Neural cell (in vitro differentiated cells): ENCODE results near the gene RHBDF2. TPM values are rescaled to one million over a fixed set of nuclear protein-coding genes. Genes with fewer than 3 reads are reported as not detected.

Experiments
- H2AFZ ChIP-seq: fragments of 200-600, 300-800 bp; sonication (generic), shearing (Covaris generic); 2 replicates; pipeline ENCODE4 v1.6.0; 2014; ENCODE audit warnings: low read depth, mild to moderate bottlenecking, antibody characterized with exemption, low read length, moderate library complexity
- H3F3A ChIP-seq: fragments of 200-600 bp; shearing (Covaris generic); 2 replicates; pipeline ENCODE4 v1.6.1; 2016; ENCODE audit warnings: mild to moderate bottlenecking, moderate library complexity, mixed read lengths, antibody characterized with exemption, low read length; ENCODE audit not compliant: insufficient read depth, poor library complexity, severe bottlenecking
- H3K27ac ChIP-seq: fragments of 200-600, 300-800 bp; sonication (generic), shearing (Covaris generic); 2 replicates; pipeline ENCODE4 v1.5.1; 2014; ENCODE audit warnings: mild to moderate bottlenecking, low read length, moderate library complexity
- H3K27me3 ChIP-seq: fragments of 300-800, 200-600 bp; sonication (generic), shearing (Covaris generic); 2 replicates; pipeline ENCODE4 v1.6.0; 2014; ENCODE audit warnings: mild to moderate bottlenecking, low read depth, low read length, moderate library complexity; ENCODE audit not compliant: insufficient read depth
- H3K36me3 ChIP-seq: fragments of 300-800, 200-600 bp; sonication (generic), shearing (Covaris generic); 2 replicates; pipeline ENCODE4 v1.5.1; 2014; ENCODE audit warnings: mild to moderate bottlenecking, antibody characterized with exemption, low read length, moderate library complexity; ENCODE audit not compliant: insufficient read depth
- H3K4me2 ChIP-seq: fragments of 300-800, 200-600 bp; sonication (generic), shearing (Covaris generic); 2 replicates; pipeline ENCODE4 v1.6.0; 2014; ENCODE audit warnings: mild to moderate bottlenecking, low read length
- H3K4me3 ChIP-seq: fragments of 300-800, 200-600 bp; sonication (generic), shearing (Covaris generic); 2 replicates; pipeline ENCODE4 v1.5.1; 2014; ENCODE audit warnings: mild to moderate bottlenecking, low read length, moderate library complexity
- H3K79me2 ChIP-seq: fragments of 200-600 bp; shearing (Covaris generic); replicated peaks from 2 replicates; pipeline ENCODE4 v1.6.0; 2014; ENCODE audit warnings: mild to moderate bottlenecking, low read length, moderate library complexity; ENCODE audit not compliant: insufficient read depth
- H3K9ac ChIP-seq: fragments of 300-800, 200-600 bp; sonication (generic), shearing (Covaris generic); 2 replicates; pipeline ENCODE4 v1.6.1; 2016; ENCODE audit warnings: mild to moderate bottlenecking, low read length, mixed read lengths
- H3K9me2 ChIP-seq: fragments of 200-600 bp; shearing (Covaris generic); 2 replicates; pipeline ENCODE4 v1.6.1; 2016; ENCODE audit warnings: mild to moderate bottlenecking, low read length, mixed read lengths; ENCODE audit not compliant: insufficient read depth
- H3K9me3 ChIP-seq: fragments of 200-600, 300-800 bp; sonication (generic), shearing (Covaris generic); 2 replicates; pipeline ENCODE4 v1.6.1; 2016; ENCODE audit warnings: mild to moderate bottlenecking, mixed run types, low read length, moderate library complexity, mixed read lengths
- H4K20me1 ChIP-seq: fragments of 200-600 bp; shearing (Covaris generic); 2 replicates; pipeline ENCODE4 v1.6.1; 2016; ENCODE audit warnings: mild to moderate bottlenecking, mixed run types; ENCODE audit not compliant: insufficient read depth
- CTCF ChIP-seq: fragments of 450-650 bp; IDR thresholded peaks from 2 replicates; pipeline ENCODE4 v1.5.1; 2014; ENCODE audit warnings: antibody characterized with exemption, mild to moderate bottlenecking, moderate library complexity; ENCODE audit not compliant: poor library complexity, severe bottlenecking
- EP300 ChIP-seq: fragments of 450-650 bp; conservative IDR thresholded peaks from 2 replicates; pipeline ENCODE4 v1.6.1; 2014; ENCODE audit warnings: antibody characterized with exemption, mild to moderate bottlenecking, moderate library complexity; ENCODE audit not compliant: poor library complexity, severe bottlenecking
- EZH2 ChIP-seq: fragments of 200-600, 300-800 bp; shearing (Covaris generic), sonication (generic); IDR thresholded peaks from 2 replicates; pipeline ENCODE4 v1.6.1; 2014; ENCODE audit warnings: antibody characterized with exemption, low read length, borderline replicate concordance, mild to moderate bottlenecking; ENCODE audit not compliant: insufficient read depth, poor library complexity, severe bottlenecking
- MXI1 ChIP-seq: fragments of 450-650 bp; conservative IDR thresholded peaks from 2 replicates; pipeline ENCODE4 v1.6.1; 2014; ENCODE audit warnings: antibody characterized with exemption, mild to moderate bottlenecking; ENCODE audit not compliant: poor library complexity, severe bottlenecking
- POLR2AphosphoS5 ChIP-seq: IDR thresholded peaks from 2 replicates; pipeline ENCODE4 v1.6.1; 2012
- RAD21 ChIP-seq: fragments of 450-650 bp; conservative IDR thresholded peaks from 2 replicates; pipeline ENCODE4 v1.6.1; 2014; ENCODE audit warnings: antibody characterized with exemption, mild to moderate bottlenecking, moderate library complexity
- REST ChIP-seq: IDR thresholded peaks from 2 replicates; pipeline ENCODE4 v1.6.1; 2012; ENCODE audit warnings: borderline replicate concordance
- SMC3 ChIP-seq: fragments of 450-650 bp; conservative IDR thresholded peaks from 2 replicates; pipeline ENCODE4 v1.6.1; 2014; ENCODE audit warnings: antibody characterized with exemption, mild to moderate bottlenecking, moderate library complexity; ENCODE audit not compliant: poor library complexity
- TAF1 ChIP-seq: IDR thresholded peaks from 2 replicates; pipeline ENCODE4 v1.6.1; 2012; ENCODE audit warnings: low read depth
- polyA plus RNA-seq: library from polyadenylated mRNA; depleted of rRNA; stranded (reverse); fragments of >200 nt; gene quantifications from 2 replicates; pipeline ENCODE4 v1.2.3, GENCODE V29; 2014

Gene RHBDF2
- polyA plus RNA-seq, 1 donor from 2014 or later = not detected

- no peak overlapping the region for H3K4me2 ChIP-seq
- H3K36me3 ChIP-seq = no peaks in the 10 kb centered on the region
- no peaks in the 10 kb centered on the region for H3F3A ChIP-seq
- H2AFZ ChIP-seq = no peak overlapping the region
- H3K79me2 ChIP-seq = no peaks in the 10 kb centered on the region
- no peaks in the 10 kb centered on the region for H4K20me1 ChIP-seq
- peaks cover 4% of the 10 kb centered on the region for H3K27me3 ChIP-seq
- H3K27ac ChIP-seq = no peak overlapping the region
- no peak for TF ChIP-seq REST
- TF ChIP-seq MXI1 = no peak
- no peak for TF ChIP-seq POLR2AphosphoS5
- no peak for TF ChIP-seq EZH2
- TF ChIP-seq TAF1 = no peak
- no peak for TF ChIP-seq RAD21
- no peak for TF ChIP-seq CTCF
- TF ChIP-seq SMC3 = no peak
- no peak for TF ChIP-seq EP300
- no peak overlapping the region for H3K4me3 ChIP-seq
- no peaks in the 10 kb centered on the region for H3K9me2 ChIP-seq
- H3K9me3 ChIP-seq = no peaks in the 10 kb centered on the region
- H3K9ac ChIP-seq = no peak overlapping the region
Observed at GRCh38 chr17:76530811-76531485, 29.7 kb upstream of the RHBDF2 start.

- Histone ChIP-seq H3K9me3 (no peaks in the 10 kb centered on the region), H4K20me1 (no peaks in the 10 kb centered on the region), H3K4me2 (no peak overlapping the region), H2AFZ (no peak overlapping the region), H3K79me2 (no peaks in the 10 kb centered on the region), H3K9me2 (no peaks in the 10 kb centered on the region), H3K36me3 (no peaks in the 10 kb centered on the region), H3K27me3 (no peaks in the 10 kb centered on the region), H3K4me3 (no peak overlapping the region), H3K9ac (no peak overlapping the region), H3K27ac (no peak overlapping the region), H3F3A (no peaks in the 10 kb centered on the region)
- no peak for TF ChIP-seq SMC3
- no peak for TF ChIP-seq MXI1
- no peak for TF ChIP-seq POLR2AphosphoS5
- no peak for TF ChIP-seq REST
- TF ChIP-seq CTCF = no peak
- TF ChIP-seq EZH2 = no peak
- TF ChIP-seq TAF1 = no peak
- TF ChIP-seq RAD21 = no peak
- no peak for TF ChIP-seq EP300
Observed at GRCh38 chr17:76530095-76530723, 29.0 kb upstream of the RHBDF2 start.
